GM19240 (cell line): ENCODE data around the gene ADGRL2.
"Not testable (repeated sequence)": the region's sequence is repeated elsewhere in the genome, so short reads cannot be mapped to it uniquely, and the experiment has no call there.

Source experiments
- DNase-seq: peaks from one replicate; pipeline ENCODE4 v3.0.0; 2011; ENCODE audit warnings: low spot score; ENCODE audit not compliant: insufficient read length

ADGRL2 gene

DNA sequence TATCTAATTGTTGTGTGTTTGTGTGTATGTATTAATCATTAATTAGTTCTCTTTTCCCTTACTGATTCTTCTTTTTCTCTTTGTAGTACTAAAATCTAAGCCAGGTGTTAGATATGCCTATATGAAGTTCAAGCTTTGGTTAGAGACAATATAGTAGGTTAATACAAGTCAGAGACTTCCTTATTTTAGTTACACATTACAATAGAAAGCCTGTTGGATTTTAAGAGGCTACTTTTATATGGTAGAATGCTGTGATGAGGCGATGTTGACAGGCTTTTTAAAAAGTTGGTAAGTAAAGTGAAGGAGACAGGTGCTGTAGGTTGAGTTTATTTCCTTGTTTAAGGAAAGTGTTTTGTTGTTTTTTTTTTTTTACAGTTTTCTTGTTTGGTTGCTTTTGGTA, 45.9 kb downstream of the ADGRL2 start:
- DNase-seq: no peak

DNA sequence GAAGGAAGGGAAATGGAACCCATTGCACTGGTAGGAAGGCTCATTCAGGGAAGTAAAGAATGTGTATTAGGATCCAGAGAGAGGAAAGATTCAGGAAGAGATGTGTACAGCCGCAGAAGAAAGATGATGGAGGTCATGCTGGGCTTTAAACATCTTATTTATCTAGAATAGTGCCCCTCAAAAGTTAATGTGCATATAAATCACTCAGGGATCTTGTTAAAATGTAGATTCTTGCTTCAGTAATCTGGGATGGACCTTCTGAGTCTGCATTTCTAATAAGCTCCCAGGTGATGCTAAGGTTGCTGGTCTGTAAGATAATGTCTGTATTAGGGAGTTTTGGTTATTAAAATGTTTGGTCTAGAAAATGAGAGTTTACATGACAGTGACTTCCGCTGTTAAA, 46.3 kb downstream of the ADGRL2 start:
- DNase-seq: no peak

DNA sequence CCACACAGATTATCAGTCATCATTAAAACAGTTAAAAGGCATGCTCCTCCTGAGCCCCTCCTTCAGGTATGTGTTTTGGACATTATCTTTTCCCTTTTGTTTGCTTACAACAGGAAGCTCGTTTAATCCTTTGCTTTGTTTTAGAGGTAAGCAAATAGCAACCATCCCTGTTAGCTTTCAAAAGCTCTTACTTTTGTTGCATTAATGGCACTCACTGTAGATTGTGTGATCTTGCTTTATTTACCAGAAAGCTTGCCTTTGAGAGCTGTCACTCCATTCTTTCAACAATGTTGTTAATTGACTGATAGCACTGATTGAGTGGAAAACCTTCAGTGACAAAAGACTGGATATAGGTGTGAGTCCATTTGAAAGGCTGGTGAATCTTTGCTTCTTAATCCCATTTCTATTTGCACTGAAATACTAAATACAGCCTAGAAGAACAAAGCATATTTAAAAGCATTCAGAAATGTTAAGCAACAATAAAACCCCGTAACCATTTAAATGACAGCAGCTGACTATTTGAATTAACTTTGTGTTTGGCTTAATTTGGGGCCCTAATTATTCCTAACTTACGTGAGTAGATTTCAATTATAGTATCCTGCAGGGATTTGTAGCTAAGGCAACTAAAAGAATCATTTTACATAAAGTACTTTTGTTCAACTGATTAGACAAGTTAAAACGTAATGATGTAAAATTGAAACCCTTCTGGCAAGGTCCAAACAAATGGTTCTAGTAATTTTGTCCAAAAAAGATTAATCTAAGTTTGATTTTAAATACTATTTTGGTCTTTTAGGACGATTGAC, 48.3 kb downstream of the ADGRL2 start:
- DNase-seq: no peak

DNA sequence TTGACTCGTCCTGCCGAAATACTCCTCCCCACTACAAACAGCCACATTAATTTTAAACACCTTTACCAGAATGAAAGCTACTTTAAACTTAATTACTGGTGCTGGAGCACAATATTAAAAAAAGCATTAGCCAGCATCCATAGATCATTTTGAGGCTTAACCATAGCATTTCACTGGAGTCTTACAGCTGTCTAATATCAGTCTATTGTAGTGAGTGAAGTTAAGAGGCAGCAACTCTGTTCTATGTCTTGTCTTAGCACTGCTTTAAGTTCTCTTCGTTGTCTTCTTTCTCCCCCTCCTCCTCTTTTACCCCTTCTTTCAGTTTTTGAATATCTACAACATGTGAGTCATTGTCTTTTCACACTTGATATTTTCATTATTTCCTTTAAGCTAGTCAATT, 49.3 kb downstream of the ADGRL2 start:
- no peak for DNase-seq

DNA sequence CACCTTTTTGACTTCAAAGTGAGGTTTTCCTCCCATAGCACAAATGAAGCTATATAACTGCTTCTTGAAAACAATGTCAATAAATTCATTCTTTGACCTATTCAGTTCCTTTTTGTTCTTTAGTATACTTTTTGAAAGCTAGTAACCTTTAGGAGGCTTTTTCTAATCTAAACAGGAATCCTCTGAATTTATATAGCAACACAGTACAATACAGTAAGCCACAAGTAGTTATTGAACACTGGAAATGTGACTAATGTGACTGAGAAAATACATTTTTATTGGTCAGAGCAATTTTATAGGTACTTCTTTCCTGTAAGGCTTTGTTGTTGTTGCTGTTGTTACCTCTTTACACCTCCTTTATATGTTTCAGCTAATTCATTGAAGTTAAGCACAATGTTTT, 49.8 kb downstream of the ADGRL2 start:
- no peak for DNase-seq

DNA sequence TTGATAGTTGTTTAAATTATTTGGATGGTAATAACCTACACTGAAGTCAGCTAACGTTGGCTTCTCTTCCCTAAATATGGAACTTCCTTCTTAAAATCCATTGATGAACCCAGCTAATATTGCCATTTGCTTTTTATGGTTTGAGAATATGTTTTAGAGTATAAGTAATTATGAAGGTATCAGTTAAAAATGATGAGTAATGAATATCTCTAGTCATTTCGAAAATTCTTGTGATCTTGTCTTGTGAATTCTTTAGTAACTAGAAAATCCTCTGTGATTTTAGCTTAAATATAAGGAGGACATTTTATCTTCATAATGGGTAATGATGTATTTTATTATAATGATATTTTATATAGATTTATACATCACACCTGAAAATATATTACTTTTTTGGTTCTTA, 50.5 kb downstream of the ADGRL2 start:
- no peak for DNase-seq

DNA sequence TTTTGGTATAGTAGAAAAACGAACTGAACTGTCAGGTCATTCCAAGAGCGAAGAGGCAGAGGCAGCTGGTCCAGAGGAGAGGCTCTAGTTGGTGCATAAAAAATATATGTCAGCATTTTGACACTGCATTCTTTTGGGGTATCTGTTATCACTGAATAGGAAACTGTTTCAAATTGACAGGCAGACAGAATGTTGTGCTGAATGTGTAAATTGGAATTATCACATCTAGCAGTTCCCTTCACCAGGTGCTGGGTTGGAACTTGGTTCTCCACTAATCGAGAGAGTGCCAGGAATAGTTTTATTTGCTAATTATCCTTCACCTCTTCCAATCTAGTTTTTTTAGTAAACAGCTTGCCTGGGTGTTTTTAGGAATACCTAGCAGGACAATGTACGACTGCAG, 52.2 kb downstream of the ADGRL2 start:
- DNase-seq: no peak

DNA sequence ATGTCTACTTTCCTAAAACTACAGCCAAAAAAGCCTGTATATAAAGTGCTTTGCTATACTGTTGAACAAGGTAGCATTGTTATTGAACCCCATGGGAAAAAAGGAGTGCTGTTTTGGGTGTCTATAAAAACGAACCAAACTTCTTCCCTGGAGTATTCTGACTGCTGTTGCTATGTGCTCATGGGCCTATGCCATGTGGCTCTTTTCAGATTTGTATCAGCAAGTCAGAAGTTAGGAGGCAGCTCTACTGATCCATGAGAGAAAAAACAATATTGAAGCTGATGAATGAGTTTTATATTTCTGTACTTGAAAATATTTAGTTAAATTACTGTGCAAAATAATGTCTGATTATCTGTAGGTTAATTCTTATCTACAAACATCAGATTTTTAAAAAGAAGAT, 66.5 kb downstream of the ADGRL2 start:
- no peak for DNase-seq

DNA sequence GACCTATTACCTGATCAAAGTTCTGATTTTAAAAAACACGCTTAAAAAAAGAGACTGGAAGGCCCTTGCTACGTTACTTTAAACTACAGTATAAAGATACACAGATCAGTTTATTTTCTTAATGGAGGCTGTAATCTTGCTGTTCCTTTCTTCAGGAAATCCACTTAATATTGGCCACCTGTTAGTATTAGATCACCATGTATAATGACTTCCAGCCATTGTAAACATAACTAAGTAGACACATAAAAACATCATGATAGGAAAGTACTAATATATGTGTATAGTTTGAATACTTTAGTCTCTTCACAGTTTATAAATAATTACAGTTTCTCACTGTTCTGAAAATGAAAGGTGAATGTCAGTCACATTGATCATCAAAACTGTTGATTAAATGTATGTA, 68.6 kb downstream of the ADGRL2 start:
- no peak for DNase-seq

DNA sequence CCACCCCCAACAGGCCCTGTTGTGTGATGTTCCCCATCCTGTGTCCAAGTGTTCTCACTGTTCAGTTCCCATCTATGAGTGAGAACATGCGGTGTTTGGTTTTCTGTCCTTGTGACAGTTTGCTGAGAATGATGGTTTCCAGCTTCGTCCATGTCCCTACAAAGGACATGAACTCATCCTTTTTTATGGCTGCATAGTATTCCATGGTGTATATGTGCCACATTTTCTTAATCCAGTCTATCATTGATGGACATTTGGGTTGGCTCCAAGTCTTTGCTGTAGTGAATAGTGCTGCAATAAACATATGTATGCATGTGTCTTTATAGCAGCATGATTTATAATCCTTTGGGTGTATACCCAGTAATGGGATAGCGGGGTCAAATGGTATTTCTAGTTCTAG, 70.4 kb downstream of the ADGRL2 start:
- not testable (repeated sequence) for DNase-seq

DNA sequence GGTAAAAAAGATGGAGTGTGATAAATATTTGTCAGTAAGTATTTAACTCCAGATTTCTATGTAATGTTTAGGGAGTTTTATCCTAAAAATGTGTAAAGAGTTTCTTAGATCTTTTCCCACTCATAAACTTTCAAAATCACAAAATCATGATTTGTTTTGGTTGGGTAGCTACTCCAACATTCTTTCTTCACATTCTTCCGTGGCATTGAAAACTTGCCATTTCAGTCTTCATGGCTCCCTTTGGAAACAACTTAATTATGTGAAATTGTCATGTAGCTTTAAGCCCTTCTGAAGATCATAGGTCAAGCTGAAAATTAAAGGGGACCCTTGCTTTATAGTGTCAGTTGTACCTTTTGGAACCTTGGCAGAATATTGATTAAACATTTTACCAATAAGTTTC, 73.2 kb downstream of the ADGRL2 start:
- no peak for DNase-seq

DNA sequence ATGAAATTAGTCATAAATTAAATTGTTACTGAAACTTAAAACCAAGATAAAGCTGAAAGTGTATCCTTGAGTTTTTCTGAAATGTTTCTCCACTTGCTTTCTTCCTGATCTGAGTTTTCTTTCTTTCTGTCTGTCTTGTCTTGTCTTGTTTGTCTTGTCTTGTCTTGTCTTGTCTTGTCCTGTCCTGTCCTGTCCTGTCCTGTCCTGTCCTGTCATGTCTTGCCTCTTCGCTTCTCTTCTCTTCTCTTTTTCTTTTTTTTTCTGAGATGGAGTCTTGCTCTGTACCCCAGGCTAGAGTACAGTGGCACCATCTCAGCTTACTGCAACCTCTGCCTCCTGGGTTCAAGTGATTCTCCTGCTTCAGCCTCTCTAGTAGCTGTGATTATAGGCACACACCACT, 73.7 kb downstream of the ADGRL2 start:
- no peak for DNase-seq

DNA sequence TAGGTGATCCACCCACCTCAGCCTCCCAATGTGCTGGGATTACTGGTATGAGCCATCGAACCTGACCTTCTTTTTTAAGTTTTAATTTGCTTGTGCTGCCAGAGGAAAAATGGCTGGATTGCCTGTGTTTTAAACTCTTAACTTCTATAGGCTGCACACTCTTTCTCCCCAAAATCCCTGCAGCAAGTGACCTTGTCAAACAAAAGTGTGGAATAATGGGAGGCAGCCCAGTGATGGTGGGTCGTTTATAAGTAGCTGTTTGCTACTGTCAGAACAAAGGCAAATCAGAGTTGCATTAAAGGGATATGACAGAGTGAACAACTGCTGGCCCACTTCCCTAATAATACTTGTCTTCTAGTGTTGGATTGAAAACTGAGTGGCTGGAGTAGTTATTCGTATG, 74.2 kb downstream of the ADGRL2 start:
- no peak for DNase-seq

DNA sequence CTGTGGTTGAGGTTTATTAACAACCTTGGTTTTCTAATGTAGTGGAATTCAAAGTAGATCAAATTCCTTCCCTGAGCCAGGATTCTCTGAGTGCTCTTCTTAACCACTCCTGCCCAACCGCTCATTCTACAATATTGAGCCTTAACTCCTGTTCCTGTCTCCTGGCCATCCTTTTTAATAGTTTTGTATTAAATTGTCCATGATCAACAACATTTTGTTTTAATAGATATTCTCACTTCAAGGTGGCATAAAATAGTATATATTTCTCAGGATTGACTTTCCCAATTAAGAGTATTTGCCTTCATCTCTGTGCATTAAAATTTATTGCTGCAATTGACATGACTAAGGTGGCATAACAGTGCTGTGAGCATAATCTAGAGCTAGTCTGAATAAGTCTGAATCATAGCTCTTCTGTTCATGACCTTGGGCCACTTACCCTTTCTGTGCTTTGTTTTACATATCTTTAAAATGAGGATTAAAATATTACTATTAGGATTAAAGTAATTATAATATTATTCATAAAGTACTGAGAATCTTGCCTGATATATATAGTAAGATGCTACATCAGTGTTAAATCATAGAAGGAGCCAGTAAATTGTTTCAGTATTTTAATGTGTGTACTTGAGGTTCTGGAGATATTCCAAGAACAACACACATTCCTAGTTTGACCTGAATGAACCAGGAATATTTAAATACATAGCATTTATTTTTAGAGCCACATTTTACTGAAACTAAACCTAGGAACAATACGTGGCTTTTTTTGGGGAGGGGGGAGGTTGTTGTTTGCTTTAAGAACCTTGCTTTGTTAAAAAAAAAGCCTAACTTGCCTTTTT, 76.4 kb downstream of the ADGRL2 start:
- no peak for DNase-seq

DNA sequence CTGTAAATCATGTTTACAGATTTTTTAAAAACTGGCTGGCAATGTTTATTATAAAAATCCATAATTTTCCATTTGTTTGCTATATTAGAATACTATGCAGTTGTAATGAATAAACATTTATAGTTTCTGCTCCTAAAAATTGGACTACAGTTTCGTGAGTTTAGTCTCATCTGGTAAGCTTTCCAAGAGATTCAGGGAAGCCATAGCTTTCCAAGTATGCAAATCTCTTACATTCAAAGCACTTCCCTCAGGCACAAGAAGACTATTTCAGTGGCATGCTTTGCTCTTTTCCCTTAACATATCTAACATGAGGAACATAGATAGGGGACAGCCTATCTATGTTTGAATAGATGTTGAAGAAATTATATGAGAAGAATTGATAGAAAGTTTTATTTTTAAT, 77.2 kb downstream of the ADGRL2 start:
- DNase-seq: no peak

DNA sequence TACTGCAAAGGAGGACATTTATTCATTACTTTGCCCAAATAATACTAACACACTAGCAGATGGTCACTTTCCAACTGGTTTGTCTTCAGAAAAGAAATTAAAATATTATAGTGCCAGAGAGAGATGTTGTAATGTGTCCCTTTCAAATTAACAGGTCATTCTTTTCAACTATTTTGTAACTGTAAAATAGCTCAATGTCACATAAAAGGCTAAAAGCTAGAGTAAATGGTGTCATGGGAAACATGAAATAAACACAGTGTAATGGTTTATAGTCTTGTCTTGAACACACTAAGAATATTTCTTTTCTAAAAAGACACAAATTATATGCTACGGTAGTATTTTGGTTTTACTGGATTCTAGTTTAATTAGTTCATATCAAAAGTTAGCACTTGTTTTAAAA, 77.8 kb downstream of the ADGRL2 start:
- DNase-seq: no peak

DNA sequence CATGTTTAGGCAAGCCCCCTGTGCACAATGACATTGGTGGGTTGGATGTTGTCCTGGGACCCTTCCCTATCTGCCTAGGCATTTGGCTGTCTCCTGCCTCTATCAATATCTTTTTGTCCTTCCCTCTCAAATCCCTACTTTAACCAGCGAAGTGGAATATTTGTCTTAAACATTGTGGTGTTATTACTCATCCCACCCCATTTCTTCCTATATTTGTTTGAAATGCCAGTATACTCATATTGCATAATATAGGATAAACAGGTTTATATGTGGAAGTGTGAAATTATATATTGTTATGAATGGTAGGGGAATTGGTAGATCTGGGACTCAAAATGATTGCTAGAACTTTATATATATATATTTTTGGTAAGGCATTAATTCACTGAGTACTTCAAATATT, 80.0 kb downstream of the ADGRL2 start:
- no peak for DNase-seq

DNA sequence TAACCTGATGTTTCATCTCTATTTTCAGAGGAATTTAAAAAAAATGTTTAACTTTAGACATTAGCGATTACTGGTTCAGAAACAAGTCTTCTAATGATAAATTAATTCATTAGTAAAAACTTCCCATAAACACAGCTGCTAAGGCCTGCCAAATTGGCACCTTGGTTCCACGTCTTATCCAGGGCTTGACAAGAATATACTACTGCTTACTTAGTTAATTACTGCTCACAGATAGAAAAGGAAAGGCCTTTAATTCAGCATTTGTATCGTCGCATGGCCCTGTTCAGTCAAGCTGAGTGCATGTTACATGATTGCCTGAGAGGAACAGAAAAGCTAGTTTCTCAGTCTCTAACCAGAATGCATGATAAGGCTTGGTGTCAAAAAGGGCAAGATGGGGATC, 84.6 kb downstream of the ADGRL2 start:
- no peak for DNase-seq

DNA sequence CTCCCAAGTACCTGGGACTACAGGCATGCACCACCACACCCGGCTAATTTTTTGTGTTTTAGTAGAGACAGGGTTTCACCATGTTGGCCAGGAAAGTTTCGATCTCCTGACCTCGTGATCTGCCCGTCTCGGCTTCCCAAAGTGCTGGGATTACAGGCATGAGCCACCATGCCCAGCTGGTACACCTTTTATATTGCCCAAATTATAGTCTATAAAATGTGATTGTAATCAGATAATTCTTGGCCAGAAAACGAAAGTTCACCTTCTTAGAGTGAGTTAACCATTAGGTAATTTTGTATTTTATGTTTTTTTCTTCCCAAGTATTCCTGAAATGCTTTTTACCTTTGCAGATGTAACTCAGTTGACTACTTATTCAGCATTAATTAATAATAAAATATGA, 85.6 kb downstream of the ADGRL2 start:
- DNase-seq: not testable (repeated sequence)

DNA sequence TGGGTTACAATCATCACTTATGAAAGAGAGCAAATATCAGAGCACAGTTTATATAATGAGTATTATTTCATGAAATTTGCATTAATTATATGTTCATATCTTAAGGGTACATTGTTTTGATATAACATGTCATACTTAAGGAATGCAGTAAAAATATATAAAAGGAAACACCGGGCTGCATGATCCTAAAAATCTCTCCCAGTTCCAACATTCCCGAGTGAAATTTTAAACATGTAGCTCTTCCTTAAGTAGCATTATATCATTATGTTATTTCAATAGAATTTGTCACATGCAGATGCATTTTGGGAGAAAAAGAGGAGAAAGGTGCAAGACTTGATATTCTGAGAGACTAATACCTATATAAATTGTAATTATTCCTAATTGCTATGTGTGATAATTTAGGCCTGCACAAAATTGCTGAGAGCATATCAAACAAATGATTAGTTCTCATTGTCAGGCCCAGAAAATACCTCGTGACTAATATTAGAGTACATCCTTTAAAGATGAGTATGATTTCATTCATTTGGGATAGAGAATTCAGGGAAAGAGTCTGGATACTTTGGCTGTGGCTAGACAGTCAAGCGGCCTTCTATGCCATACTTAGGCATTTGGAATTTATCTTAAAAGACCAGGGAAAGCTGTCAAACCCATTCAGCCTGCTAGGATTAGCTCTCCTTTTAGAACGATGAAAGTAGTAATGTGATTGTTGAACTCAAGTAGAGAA, 86.8 kb downstream of the ADGRL2 start:
- no peak for DNase-seq

DNA sequence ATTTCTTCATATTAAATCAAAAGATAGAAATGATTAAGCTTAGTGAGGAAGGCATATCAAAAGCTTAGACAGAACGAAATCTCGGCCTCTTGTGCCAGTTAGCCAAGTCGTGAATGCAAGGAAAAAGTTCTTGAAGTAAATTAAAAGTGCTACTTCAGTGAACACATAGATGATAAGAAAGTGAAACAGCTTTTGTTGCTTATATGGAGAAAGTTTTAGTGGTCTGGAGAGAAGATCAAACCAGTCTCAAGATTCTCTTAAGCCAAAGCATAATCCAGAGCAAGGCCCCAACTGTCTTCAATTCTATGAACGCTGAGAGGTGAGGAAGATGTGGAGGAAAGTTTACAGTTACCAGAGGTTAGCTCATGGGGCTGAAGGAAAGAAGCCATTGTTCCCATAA, 88.4 kb downstream of the ADGRL2 start:
- DNase-seq: no peak

DNA sequence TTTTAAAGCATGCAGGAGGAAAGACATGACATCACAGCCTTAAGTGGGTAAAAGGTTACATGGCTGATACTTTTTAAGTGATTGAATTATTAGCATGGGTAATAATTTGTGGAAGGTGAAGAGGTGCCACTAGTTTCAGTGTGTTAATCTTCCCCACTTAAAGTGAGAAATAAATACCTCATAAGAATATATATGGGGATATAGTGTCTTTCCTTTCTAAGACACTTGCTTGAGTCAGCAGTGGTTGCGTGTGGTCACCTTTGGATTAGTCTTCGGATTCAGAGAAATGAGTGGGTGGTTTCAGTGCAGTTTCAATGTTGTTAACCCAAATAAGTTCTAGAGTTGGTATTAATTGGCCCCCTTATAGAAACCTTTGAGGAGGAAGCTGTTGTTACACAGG, 94.1 kb downstream of the ADGRL2 start:
- no peak for DNase-seq
